Activated naive CD8-positive, alpha-beta T cell treated with anti-CD3 and anti-CD28 coated beads for 36 hours (primary cell): ENCODE measurements around the gene PSRC1. TPM values are rescaled to one million over a fixed set of nuclear protein-coding genes. Genes with fewer than 3 reads are reported as not detected.
"Not testable (repeated sequence)": the region's sequence is repeated elsewhere in the genome, so short reads cannot be mapped to it uniquely, and the experiment has no call there.

ENCODE experiments used
- DNase-seq: peaks from one replicate; pipeline ENCODE4 v3.0.0; 2021
- H3K27ac Mint-ChIP-seq: one replicate; pipeline ENCODE4 v1.8.0; 2022; ENCODE audit warnings: mild to moderate bottlenecking, moderate library complexity, mixed read lengths
- H3K27me3 Mint-ChIP-seq: one replicate; pipeline ENCODE4 v1.8.0; 2022; ENCODE audit warnings: mild to moderate bottlenecking, mixed read lengths
- H3K36me3 Mint-ChIP-seq: one replicate; pipeline ENCODE4 v1.8.0; 2021; ENCODE audit warnings: mild to moderate bottlenecking, mixed read lengths
- H3K4me1 Mint-ChIP-seq: one replicate; pipeline ENCODE4 v1.8.0; 2021; ENCODE audit warnings: mixed read lengths
- H3K4me3 Mint-ChIP-seq: one replicate; pipeline ENCODE4 v1.8.0; 2022; ENCODE audit warnings: mild to moderate bottlenecking, moderate library complexity, mixed read lengths
- H3K9me3 Mint-ChIP-seq: one replicate; pipeline ENCODE4 v1.8.0; 2022; ENCODE audit warnings: mixed read lengths
- total RNA-seq, 2 experiments: library from RNA; stranded (reverse); gene quantifications; one replicate each; pipeline ENCODE4 v1.2.3, GENCODE V29; 2021

Gene PSRC1
- total RNA-seq, result 10 to 100 TPM; 10.7 to 12.2 TPM

DNA sequence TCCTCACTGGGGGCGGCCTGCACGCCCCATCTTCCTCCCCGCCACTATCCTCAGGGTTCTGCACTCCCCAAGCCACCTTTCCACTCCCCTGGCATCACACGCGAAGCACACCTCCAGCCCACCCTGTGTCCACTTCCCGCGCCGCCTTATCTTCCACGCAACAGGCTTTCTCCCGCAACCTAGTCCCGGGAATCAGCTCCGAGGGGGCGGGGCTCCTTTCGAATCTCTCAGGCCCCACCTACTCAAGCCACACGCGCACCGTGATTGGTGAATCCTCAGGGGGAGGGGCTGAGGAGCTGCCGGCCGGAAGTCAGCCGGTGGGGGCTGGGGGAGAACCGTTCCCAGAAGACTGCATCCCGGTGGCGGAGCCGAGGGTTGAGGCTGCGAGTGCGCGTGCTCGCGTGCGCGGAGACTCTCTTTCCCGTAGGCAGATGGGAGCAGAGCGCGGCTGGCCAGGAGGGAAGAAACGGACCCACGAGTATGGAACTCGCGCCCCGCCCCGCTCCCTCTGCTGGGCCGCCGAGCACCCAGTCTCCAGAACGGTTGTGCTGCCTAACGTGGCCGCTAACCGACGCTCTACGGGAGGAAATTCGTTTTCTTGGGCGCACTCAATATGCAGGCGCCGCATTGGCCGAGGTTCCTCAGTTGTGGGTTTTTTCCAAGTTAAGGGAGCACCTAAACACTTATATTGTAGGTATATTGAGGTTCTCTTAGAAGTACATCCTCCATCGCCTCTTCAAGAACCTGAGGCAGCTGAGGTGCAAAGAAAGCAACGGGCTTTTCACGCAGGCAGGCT is at the start of gene PSRC1:
Gene PSRC1 (minus strand): TSS at position 194 of the 796 bp plus-strand sequence.
- no peaks in the 10 kb centered on the region for H3K9me3 Mint-ChIP-seq
- H3K27ac Mint-ChIP-seq, result peak within 1 kb of the TSS; percentile 93

DNA sequence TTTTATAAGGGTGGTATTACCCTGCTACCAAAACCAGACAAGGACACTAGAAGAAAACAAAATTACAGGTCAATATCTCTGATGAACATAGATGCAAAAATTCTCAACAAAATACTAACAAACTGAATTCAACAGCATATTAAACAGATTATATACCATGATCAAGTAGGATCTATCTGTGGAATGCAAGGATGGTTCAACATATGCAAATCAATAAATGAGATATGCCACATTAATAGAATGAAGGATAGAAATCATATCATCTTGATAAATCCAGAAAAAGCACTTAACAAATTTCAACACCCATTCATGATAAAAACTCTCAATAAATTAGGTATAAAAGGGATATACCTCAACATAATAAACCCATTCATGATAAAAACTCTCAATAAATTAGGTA is 48.2 kb upstream of the PSRC1 start:
- H3K36me3 Mint-ChIP-seq, result peaks cover 15% of the 10 kb centered on the region
- DNase-seq, result no peak
- no peak overlapping the region for H3K27ac Mint-ChIP-seq
- H3K4me1 Mint-ChIP-seq, result no peaks in the 10 kb centered on the region
- H3K9me3 Mint-ChIP-seq, result peaks cover 16% of the 10 kb centered on the region
- H3K4me3 Mint-ChIP-seq, result no peak overlapping the region
- no peaks in the 10 kb centered on the region for H3K27me3 Mint-ChIP-seq

More for the DNA sequence above, at the start of gene PSRC1:
- H3K36me3 Mint-ChIP-seq, result peaks cover 1% of the 10 kb centered on the region
- peak; percentile 89 for DNase-seq
- no peaks in the 10 kb centered on the region for H3K27me3 Mint-ChIP-seq
- peak within 1 kb of the TSS; percentile 100 for H3K4me3 Mint-ChIP-seq
- H3K4me1 Mint-ChIP-seq, result peaks cover 13% of the 10 kb centered on the region

DNA sequence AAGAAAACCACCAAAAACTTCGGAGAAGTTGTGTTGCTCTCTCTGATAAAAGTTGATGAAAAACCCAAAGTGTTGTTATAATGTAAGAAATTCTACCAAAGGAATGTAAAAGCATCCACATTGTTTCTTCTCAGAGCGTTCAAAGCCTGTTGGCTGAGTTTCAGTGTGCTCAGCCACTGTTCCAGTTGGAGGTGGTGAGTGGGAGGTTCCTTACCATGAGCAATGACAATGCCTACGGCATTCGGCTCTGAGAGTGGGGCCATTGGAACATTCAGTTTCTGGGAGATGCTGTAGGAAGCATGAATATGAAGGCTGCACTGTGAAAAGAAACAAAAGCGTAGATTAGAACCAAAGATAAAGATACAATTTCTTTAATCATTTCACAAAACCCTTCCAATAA is 44.3 kb upstream of the PSRC1 start:
- no peak for DNase-seq
- Mint-ChIP-seq H3K27me3 (no peaks in the 10 kb centered on the region), H3K4me1 (no peaks in the 10 kb centered on the region), H3K4me3 (no peak overlapping the region), H3K9me3 (peaks cover 13% of the 10 kb centered on the region), H3K36me3 (peaks cover 15% of the 10 kb centered on the region), H3K27ac (no peak overlapping the region)

DNA sequence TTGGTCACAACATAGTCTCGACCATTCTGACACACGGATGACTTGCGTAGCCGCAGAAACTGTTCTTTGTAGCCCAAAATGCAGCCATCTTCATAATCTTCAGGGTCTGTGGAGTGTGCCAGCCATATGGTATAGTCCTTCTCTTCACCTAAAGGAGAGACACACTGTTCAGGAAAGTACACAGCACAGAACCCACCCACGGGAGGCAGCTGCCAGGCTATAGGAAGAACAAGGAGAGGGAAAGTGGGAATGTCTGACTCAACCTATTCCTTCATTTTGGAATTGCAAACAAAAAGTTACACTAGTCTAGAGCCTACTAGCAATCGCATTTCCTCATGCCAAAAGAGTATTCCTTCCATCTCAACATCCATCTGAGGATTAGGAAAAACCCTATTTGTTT is 40.0 kb upstream of the PSRC1 start:
- H3K36me3 Mint-ChIP-seq, result peaks cover 2% of the 10 kb centered on the region
- H3K27me3 Mint-ChIP-seq, result no peaks in the 10 kb centered on the region
- no peak overlapping the region for H3K27ac Mint-ChIP-seq
- H3K4me1 Mint-ChIP-seq, result no peaks in the 10 kb centered on the region
- H3K4me3 Mint-ChIP-seq, result no peak overlapping the region
- H3K9me3 Mint-ChIP-seq, result no peaks in the 10 kb centered on the region
- DNase-seq, result no peak

DNA sequence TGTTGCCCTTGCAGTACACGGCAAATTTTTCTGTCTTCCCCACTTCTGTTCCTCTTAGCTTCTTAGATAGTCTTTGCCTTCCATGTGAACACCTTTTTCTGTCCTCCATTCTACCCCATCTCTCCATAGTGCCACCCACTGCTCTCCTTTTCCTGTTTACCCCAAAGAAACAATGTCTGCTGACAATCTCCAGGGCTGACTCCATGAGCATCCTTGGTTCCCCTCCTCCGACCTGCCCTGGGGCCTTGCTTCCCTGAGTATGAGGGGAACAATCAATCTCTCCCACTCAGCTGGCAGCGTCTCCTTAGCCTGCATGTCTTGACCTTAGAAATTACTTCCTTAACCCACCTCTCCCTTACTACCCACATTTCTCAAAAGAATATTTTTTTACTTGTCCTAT is 36.2 kb upstream of the PSRC1 start:
- no peaks in the 10 kb centered on the region for H3K36me3 Mint-ChIP-seq
- DNase-seq, result no peak
- H3K4me1 Mint-ChIP-seq, result no peaks in the 10 kb centered on the region
- H3K9me3 Mint-ChIP-seq, result no peaks in the 10 kb centered on the region
- H3K27ac Mint-ChIP-seq, result no peak overlapping the region
- no peak overlapping the region for H3K4me3 Mint-ChIP-seq
- no peaks in the 10 kb centered on the region for H3K27me3 Mint-ChIP-seq

DNA sequence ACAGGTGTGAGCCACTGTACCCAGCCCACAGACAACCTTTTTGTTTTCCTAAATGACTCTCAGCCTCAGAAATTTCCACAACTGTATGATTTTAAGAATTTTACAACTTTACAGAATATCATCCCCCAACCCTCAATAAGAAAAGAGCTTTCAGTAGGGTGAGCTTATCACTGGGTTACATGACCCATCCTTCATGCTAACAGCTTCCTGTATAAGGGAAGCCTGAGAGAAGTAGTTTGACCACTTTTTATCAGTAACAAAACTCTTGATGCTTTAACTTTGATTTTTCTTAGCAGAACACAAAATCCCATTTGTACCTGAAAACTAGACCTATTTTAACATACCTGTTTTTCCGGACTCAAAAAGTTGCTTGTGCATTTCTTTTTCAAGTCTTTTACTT is 33.6 kb upstream of the PSRC1 start:
- Mint-ChIP-seq H3K27ac (no peak overlapping the region), H3K9me3 (no peaks in the 10 kb centered on the region), H3K4me3 (no peak overlapping the region), H3K27me3 (no peaks in the 10 kb centered on the region), H3K4me1 (no peaks in the 10 kb centered on the region), H3K36me3 (no peaks in the 10 kb centered on the region)
- DNase-seq, result no peak

DNA sequence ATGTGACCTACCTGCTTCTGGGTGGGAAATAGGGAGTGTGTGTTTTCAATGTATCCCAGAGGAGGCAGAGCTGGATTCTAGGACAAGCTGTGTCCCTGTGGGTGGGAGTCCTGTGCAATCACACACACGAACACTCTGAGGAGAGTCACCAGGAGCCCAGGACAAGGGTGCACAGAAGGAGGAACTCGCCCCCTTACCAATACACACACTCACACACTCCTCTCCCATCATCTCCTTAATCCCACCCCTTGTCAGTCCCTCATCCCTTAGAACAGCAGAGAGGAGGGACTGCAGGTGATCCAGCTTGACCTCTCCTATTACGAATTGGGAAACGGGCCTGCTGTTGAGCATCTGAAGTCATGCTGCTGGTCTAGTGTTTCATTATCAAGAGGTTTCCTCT is 32.3 kb upstream of the PSRC1 start:
- Mint-ChIP-seq H3K36me3 (no peaks in the 10 kb centered on the region), H3K27me3 (no peaks in the 10 kb centered on the region), H3K4me1 (no peaks in the 10 kb centered on the region), H3K9me3 (no peaks in the 10 kb centered on the region), H3K27ac (no peak overlapping the region), H3K4me3 (no peak overlapping the region)
- no peak for DNase-seq

DNA sequence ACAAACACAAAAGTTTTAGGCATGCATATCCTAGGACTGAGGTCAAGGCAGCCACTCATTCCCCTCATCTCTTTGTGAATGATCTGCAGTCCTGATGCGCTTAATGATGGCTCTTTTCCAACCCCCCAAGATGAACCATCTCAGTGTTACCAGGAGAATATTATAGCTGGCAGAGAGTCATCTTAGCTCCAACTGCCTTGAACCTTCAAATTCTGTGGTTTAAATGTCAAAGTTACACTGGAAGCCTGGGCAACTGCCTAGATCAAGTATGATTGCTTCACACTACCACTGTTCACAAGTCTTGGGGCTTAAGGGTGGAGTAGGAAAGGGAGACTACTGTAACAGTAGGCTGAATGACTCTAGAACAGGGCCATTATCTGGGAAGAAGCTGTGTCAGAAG is 31.9 kb upstream of the PSRC1 start:
- no peak for DNase-seq
- Mint-ChIP-seq H3K36me3 (no peaks in the 10 kb centered on the region), H3K9me3 (no peaks in the 10 kb centered on the region), H3K27ac (no peak overlapping the region), H3K27me3 (no peaks in the 10 kb centered on the region), H3K4me1 (no peaks in the 10 kb centered on the region), H3K4me3 (no peak overlapping the region)

DNA sequence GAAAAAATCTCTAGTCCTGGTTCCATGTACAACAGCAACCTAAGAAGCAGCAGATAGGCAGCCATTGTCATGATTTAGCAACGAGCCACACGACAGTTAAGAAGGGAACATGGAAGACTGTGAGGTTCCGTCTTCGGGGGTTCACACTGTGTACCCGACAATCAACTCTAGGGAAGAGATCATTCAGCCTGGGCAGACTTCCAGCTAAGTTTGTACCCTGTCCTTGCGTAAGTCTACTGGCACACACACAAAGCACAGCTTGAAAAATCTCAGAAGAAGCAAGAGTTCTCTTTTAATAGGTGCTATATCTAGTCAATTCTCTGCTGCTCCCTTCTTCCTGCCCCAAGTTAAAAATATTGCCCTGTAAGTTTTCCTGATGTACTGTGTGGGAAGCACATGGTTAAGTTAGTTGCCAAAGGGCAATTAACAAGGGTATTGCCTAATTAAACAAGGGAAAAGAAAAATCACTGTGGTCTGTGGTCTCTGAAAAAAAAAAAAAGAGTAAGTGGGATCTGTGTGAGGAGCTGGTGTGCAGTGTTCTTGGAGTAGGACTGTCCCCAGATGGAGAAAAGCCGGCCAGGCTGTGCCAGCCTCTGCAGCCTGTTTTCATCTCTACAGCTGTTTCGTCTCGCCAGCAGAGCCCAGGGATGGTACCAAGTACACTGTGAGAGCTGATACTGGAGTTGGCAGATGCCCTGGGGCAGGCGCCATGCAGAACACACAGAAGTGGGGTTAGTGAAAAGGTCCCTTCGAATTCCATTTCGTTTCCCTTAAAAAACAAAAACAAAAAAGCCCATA is 30.2 kb upstream of the PSRC1 start:
- Mint-ChIP-seq H3K9me3 (no peaks in the 10 kb centered on the region), H3K4me3 (no peak overlapping the region), H3K4me1 (no peaks in the 10 kb centered on the region), H3K27ac (no peak overlapping the region), H3K36me3 (no peaks in the 10 kb centered on the region), H3K27me3 (no peaks in the 10 kb centered on the region)
- no peak for DNase-seq

DNA sequence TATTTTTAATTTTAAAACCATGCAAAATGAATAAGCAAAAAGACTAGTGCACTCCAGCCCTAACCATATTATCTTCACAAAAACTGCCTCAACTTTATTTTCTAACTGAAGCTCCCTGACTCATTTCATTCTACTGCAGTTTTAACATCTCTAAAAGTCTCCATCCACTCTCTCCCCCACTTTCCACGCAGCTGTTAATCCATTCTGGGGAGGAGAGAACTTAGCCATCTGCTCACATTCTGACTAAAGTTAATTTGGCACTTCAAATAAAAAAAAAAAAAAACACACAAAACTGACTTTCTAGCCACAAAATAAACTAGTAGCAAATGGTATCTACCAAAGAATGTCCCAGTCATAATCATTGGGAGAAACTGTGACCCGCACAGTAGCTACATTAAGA is 29.3 kb upstream of the PSRC1 start:
- no peaks in the 10 kb centered on the region for H3K27me3 Mint-ChIP-seq

DNA sequence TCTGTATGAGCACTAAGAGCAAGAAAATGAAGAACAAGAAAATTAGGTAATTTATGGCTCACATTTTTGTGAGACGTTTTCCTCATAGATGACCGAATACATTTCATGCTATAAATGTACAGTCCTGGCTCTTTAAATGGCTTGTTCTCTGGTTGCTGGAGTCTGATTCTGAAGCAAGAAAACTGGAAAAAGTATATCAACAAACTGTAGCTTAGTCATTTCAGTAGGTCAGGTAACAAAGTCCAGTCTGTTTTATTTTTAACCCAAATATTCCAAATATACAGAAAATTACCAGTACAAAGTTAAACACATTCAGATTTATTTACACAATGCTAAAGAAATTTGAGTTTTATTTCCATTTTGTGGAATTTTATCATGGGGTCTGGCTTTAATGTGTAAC is 26.4 kb upstream of the PSRC1 start:
- H3K27ac Mint-ChIP-seq, result no peak overlapping the region

More for the DNA sequence above, 29.3 kb upstream of the PSRC1 start:
- no peak overlapping the region for H3K4me3 Mint-ChIP-seq
- H3K27ac Mint-ChIP-seq, result no peak overlapping the region
- H3K9me3 Mint-ChIP-seq, result no peaks in the 10 kb centered on the region
- DNase-seq, result no peak
- no peaks in the 10 kb centered on the region for H3K4me1 Mint-ChIP-seq
- H3K36me3 Mint-ChIP-seq, result no peaks in the 10 kb centered on the region

DNA sequence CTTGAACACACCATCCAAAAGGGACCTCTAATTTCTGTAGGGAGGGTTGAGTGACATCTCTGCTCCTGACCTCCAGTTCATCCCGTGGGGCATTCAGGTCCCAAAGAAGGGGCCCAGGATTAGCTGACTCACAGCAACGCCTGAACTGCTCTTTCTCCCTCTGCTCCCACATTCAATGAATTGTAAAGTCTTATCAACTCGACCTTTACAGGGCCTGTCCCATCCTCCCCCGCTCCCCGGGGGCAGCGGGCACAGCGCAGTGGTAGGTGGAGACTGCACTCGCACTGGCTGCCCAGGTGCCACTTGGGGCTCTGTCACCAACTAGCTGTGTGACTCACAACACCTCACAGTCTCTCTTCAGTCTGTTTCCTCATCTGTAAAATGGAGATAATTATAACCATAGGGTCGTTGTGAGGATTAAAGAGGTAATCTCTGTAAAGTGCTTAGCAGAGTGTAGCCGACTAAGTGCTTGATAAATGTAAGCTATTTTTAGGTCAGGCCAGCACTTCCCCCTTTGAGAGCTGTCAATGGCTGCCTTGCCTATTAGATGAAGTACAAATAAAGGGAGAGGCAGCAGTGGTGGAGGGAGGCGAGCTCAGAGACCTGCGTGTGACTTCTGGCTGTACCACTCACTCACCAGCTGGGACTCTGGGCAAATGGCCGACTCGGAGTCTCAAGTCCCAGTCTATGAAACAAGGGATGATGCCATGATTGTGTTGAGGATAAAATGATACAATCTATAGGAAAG is 24.5 kb upstream of the PSRC1 start:
- Mint-ChIP-seq H3K36me3 (no peaks in the 10 kb centered on the region), H3K27ac (no peak overlapping the region), H3K4me1 (no peaks in the 10 kb centered on the region), H3K4me3 (no peak overlapping the region), H3K27me3 (no peaks in the 10 kb centered on the region), H3K9me3 (no peaks in the 10 kb centered on the region)
- no peak for DNase-seq

More for the DNA sequence above, 26.4 kb upstream of the PSRC1 start:
- no peak for DNase-seq
- H3K4me3 Mint-ChIP-seq, result no peak overlapping the region
- H3K36me3 Mint-ChIP-seq, result no peaks in the 10 kb centered on the region
- H3K27me3 Mint-ChIP-seq, result no peaks in the 10 kb centered on the region
- no peaks in the 10 kb centered on the region for H3K4me1 Mint-ChIP-seq
- H3K9me3 Mint-ChIP-seq, result no peaks in the 10 kb centered on the region

DNA sequence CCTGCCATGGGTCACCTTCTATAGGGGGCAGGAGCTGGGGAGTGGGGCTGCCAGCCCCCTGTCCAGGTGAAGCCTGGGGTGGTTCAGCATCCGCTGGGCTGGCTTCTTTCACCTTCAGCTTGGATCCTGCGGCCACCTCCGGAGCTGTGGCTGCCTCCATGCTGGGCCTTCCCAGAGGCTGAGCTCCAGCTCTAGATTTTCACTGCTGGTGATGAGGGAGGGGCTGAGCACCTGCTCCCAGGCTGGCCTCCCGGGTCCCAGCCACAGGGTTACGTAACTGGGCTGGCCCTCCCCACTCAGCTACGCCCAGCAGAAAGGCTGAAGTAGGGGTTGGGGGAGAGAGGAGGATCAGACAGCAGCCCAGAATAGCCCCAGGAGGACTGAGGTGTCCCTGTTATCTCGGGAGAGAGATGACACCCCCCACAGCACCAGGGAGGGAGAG is 23.9 kb upstream of the PSRC1 start, which contains the start of gene MYBPHL:
Gene MYBPHL (minus strand): TSS at position 180 of the 442 bp plus-strand sequence. CDS start 20 bp downstream, at position 160.
- H3K36me3 Mint-ChIP-seq, result no peaks in the 10 kb centered on the region
- no peak within 1 kb of the TSS for H3K4me3 Mint-ChIP-seq
- H3K27me3 Mint-ChIP-seq, result no peaks in the 10 kb centered on the region
- no peak within 1 kb of the TSS for H3K27ac Mint-ChIP-seq
- no peaks in the 10 kb centered on the region for H3K9me3 Mint-ChIP-seq
- DNase-seq, result no peak
- H3K4me1 Mint-ChIP-seq, result no peaks in the 10 kb centered on the region

DNA sequence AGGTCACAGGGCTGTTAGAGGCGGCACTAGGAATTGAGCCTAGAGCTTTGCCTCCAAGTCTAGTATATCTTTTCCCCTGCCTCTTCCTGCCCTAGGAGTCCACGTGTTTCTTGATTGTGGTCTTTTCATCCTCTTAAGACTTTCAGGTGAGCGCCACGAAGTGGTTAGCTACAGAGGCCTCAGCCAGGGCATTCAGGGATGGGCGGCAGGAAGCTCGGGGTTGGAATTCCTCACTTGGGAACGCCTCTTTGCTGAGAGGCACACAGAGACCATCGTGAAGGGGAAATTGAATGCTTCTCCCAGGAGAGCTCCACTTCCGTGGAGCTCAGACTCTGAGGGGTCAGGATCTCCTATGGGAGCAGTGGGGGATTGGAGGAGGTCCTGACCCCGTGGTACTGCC is 23.0 kb upstream of the PSRC1 start:
- DNase-seq, H3K9me3 Mint-ChIP-seq, H3K27ac Mint-ChIP-seq, H3K4me1 Mint-ChIP-seq, H3K36me3 Mint-ChIP-seq, H3K27me3 Mint-ChIP-seq, H3K4me3 Mint-ChIP-seq: not testable (repeated sequence)
